ENCODE measurements around the gene AP3D1. TPM values are rescaled to one million over a fixed set of nuclear protein-coding genes. Genes with fewer than 3 reads are reported as not detected.
A peak's percentile ranks its signal among the peaks of the same experiment; 100 is the strongest.
"Not testable (repeated sequence)": the region's sequence is repeated elsewhere in the genome, so short reads cannot be mapped to it uniquely, and the experiment has no call there.

The AP3D1 gene
- total RNA-seq, 2 donors from 2014 or later: 105 to 137 TPM

- peak overlapping the region in 1 of 2 donors; percentile 61 for H3K9ac ChIP-seq (ENCODE audit: low read depth in 2 of 2, low read length in 2 of 2)
- no peaks in the 10 kb centered on the region for H3K9me3 ChIP-seq
- no peak overlapping the region for H3K4me3 ChIP-seq
- intact Hi-C loops (cut with DNase I): no loop called here
- H3K27me3 ChIP-seq: no peaks in the 10 kb centered on the region
- H3K27ac ChIP-seq: peak overlapping the region; percentile 48
- no peak for TF ChIP-seq CTCF (IDR thresholded peaks at IDR 0.05)
- no peak for DNase-seq
- H3K4me1 ChIP-seq: peaks cover 7% of the 10 kb centered on the region
- H3K36me3 ChIP-seq: no peaks in the 10 kb centered on the region
These were observed 62.2 kb downstream of the AP3D1 start for GRCh38 chr19:2089001-2089711.

- intact Hi-C loops (cut with DNase I): no loop called here
- H3K4me1 ChIP-seq: peaks cover 5% of the 10 kb centered on the region
- TF ChIP-seq CTCF (IDR thresholded peaks at IDR 0.05): no peak
- no peak for DNase-seq
- peak overlapping the region; percentile 57 for H3K27ac ChIP-seq
- H3K9me3 ChIP-seq: no peaks in the 10 kb centered on the region
- peak overlapping the region in 1 of 2 donors; percentile 21 for H3K9ac ChIP-seq (ENCODE audit: low read depth in 2 of 2, low read length in 2 of 2)
- no peaks in the 10 kb centered on the region for H3K36me3 ChIP-seq
- no peak overlapping the region for H3K4me3 ChIP-seq
- H3K27me3 ChIP-seq: no peaks in the 10 kb centered on the region
These were observed 63.7 kb downstream of the AP3D1 start for GRCh38 chr19:2087621-2088100.

GRCh38 chr19:2086695-2087620, 64.4 kb downstream of the AP3D1 start:
- intact Hi-C loops (cut with DNase I); DNase-seq; H3K36me3 ChIP-seq; H3K27me3 ChIP-seq; H3K4me3 ChIP-seq; H3K4me1 ChIP-seq; H3K9me3 ChIP-seq: not testable (repeated sequence)
- Histone ChIP-seq H3K9ac (ENCODE audit: low read depth in 2 of 2, low read length in 2 of 2) (peak overlapping the region; percentile 34 to 39), H3K27ac (peak overlapping the region; percentile 57)

- intact Hi-C loops (cut with DNase I): no loop called here
- peak; percentile 73 for DNase-seq
- H3K36me3 ChIP-seq: peaks cover 1% of the 10 kb centered on the region
- H3K27me3 ChIP-seq: no peaks in the 10 kb centered on the region
- TF ChIP-seq CTCF (IDR thresholded peaks at IDR 0.05): no peak
- peak overlapping the region; percentile 82 for H3K27ac ChIP-seq
- H3K9me3 ChIP-seq: no peaks in the 10 kb centered on the region
- H3K4me3 ChIP-seq: peak overlapping the region; percentile 39
- peaks cover 1% of the 10 kb centered on the region for H3K4me1 ChIP-seq
- H3K9ac ChIP-seq (ENCODE audit: low read depth in 2 of 2, low read length in 2 of 2): peak overlapping the region; percentile 55 to 60
These were observed 66.2 kb downstream of the AP3D1 start for GRCh38 chr19:2084993-2085720.

GRCh38 chr19:2083174-2083854, 68.1 kb downstream of the AP3D1 start:
- no peak for DNase-seq
- intact Hi-C loops (cut with DNase I): no loop called here
- H3K4me1 ChIP-seq: no peaks in the 10 kb centered on the region
- peak overlapping the region; percentile 39 for H3K4me3 ChIP-seq
- no peak for TF ChIP-seq CTCF (IDR thresholded peaks at IDR 0.05)
- H3K9me3 ChIP-seq: no peaks in the 10 kb centered on the region
- H3K9ac ChIP-seq (ENCODE audit: low read depth in 2 of 2, low read length in 2 of 2): peak overlapping the region; percentile 48 to 60
- peak overlapping the region; percentile 82 for H3K27ac ChIP-seq
- H3K27me3 ChIP-seq: no peaks in the 10 kb centered on the region
- H3K36me3 ChIP-seq: peaks cover 14% of the 10 kb centered on the region

Measured in colonic mucosa (tissue), 4 donors.